Cardiac septum (tissue), 1 donor: ENCODE results near the gene PFAS. TPM values are rescaled to one million over a fixed set of nuclear protein-coding genes. Genes with fewer than 3 reads are reported as not detected.
"Not testable (repeated sequence)": the region's sequence is repeated elsewhere in the genome, so short reads cannot be mapped to it uniquely, and the experiment has no call there.

Experiments used
- DNase-seq: peaks from one replicate; pipeline ENCODE4 v3.0.0-alpha.2; 2020; ENCODE audit warnings: low spot score
- intact Hi-C: fragments of 100-400 bp; cut with DNase I; formaldehyde crosslinking; loops from one replicate; pipeline ENCODE4 v1.14.0; 2022
- long read RNA-seq: library from polyadenylated mRNA; unstranded; transcript quantifications from one replicate; pipeline ENCODE4 v2.0.0, GENCODE V29; 2021
- total RNA-seq: library from RNA; stranded (reverse); fragmentation: NEBNext Ultra II Directional; extraction: Animal tissue kit (Norgen Biotek cat#: 25700); gene quantifications from one replicate; pipeline ENCODE4 v1.2.1, GENCODE V29; 2021
- donor health status: DM: no; HTN: no; CAD: no.

Gene PFAS, protein sequence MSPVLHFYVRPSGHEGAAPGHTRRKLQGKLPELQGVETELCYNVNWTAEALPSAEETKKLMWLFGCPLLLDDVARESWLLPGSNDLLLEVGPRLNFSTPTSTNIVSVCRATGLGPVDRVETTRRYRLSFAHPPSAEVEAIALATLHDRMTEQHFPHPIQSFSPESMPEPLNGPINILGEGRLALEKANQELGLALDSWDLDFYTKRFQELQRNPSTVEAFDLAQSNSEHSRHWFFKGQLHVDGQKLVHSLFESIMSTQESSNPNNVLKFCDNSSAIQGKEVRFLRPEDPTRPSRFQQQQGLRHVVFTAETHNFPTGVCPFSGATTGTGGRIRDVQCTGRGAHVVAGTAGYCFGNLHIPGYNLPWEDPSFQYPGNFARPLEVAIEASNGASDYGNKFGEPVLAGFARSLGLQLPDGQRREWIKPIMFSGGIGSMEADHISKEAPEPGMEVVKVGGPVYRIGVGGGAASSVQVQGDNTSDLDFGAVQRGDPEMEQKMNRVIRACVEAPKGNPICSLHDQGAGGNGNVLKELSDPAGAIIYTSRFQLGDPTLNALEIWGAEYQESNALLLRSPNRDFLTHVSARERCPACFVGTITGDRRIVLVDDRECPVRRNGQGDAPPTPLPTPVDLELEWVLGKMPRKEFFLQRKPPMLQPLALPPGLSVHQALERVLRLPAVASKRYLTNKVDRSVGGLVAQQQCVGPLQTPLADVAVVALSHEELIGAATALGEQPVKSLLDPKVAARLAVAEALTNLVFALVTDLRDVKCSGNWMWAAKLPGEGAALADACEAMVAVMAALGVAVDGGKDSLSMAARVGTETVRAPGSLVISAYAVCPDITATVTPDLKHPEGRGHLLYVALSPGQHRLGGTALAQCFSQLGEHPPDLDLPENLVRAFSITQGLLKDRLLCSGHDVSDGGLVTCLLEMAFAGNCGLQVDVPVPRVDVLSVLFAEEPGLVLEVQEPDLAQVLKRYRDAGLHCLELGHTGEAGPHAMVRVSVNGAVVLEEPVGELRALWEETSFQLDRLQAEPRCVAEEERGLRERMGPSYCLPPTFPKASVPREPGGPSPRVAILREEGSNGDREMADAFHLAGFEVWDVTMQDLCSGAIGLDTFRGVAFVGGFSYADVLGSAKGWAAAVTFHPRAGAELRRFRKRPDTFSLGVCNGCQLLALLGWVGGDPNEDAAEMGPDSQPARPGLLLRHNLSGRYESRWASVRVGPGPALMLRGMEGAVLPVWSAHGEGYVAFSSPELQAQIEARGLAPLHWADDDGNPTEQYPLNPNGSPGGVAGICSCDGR (N-terminal part only)
- 11.2 TPM for total RNA-seq
- long read RNA-seq, partial matches to known transcripts = 1 of 5 reads
- long read RNA-seq, other reads (novel, unspliced or antisense) = 4 of 5 reads

DNA sequence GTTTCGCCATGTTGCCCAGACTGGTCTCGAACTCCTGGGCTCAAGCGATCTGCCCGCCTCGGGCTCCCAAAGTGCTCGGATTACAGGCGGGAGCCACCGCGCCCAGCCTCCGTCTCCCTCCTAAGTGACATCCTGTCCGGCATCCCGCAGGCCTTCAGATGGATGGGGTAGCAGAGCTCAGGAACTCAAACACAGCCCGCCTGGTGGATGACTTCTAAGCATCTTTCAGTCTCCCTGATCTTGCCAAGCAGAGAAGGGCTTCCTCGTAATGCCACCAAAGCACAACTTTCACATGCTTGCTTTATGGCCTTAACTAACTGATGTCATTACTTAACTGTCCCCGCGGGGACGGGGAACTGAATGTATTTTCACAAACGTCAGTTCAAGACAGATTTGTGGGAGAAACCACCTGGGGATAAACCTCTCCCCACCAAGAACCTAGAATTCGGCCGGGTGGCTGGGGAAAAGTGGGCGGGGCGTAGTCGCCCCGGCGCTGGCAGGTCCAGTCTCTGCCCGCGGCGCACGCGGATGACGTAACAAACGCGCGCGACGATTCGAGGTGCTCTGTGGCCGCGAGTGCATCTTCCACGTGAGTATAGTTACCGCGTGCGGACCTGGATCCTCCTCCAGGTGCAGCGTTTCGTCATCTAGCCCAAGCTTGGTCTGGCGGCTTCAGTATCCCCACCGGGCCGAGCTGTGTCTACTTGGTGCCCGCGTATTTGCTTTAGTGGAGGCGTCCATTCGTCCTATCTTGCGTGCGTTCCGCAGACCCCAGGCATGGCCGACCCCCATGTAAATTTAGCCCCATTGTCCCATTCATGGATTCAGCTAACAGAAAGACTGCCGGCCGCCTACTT, at the start of gene PFAS:
Gene PFAS (plus strand): TSS at position 539 of the 857 bp plus-strand sequence. CDS start 4,649 bp downstream, outside the sequence.
- peak; percentile 98 for DNase-seq
- intact Hi-C loops = loop anchor here (2.0 kb wide), 2 partner anchors 22 to 46 kb away; partner anchors contain the start of gene SLC25A35

DNA sequence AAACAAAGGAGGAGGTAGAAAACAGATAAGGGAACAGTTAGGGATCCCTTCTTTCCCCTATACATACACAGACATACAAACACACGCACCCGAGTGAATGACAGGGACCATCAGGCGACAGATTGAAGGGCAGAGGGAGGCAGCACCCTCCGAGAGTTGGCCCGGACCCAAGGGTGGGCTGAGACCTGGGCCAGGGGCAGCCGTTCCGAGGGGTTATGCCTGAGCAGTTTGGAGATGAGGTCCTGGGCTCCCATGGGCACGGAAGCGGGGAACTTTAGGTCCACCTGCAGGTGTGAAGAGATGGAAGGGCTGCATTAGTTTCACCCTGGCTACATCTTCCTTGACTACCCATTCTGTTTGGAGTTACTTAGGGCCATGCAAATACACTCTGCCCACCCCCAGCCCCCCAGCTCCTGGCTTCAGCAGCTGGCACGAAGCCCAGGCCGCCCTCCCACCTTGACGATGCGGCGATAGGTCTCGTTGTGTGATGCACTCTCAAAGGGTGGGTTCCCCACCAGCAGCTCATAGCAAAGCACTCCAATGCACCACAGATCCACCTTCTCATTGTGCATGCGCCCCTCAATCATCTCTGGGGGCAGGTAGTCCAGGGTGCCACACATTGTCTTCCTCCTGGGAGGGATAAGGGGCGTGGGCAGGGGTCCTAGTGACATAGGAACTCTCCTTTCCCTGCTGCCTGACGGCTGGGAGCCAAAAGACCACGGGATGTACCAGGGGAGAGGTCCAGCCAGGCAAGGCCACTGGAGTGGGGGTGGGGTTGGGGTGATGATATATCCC, 44.1 kb upstream of the PFAS start:
- no peak for DNase-seq
- intact Hi-C loops = no loop called here

DNA sequence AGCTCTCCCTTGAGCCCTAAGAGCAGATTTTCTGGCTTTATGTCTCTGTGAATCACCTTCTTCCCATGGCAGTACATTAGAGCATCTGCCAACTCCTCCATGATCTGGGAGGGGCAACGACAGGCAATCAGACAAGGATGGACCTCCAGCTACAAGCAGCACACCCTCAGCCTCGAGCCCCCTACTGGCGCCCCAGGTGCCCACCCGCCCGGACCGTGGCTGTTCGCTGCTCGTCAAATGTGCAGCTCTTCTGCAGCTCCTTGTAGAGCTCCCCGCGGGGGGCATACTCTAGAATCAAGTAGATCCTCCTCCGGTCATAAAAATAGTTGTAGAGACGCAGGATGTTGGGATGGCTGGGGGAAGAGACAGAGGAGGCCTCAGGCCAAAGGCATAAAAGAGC, 42.6 kb upstream of the PFAS start:
- DNase-seq = no peak
- intact Hi-C loops = no loop called here

DNA sequence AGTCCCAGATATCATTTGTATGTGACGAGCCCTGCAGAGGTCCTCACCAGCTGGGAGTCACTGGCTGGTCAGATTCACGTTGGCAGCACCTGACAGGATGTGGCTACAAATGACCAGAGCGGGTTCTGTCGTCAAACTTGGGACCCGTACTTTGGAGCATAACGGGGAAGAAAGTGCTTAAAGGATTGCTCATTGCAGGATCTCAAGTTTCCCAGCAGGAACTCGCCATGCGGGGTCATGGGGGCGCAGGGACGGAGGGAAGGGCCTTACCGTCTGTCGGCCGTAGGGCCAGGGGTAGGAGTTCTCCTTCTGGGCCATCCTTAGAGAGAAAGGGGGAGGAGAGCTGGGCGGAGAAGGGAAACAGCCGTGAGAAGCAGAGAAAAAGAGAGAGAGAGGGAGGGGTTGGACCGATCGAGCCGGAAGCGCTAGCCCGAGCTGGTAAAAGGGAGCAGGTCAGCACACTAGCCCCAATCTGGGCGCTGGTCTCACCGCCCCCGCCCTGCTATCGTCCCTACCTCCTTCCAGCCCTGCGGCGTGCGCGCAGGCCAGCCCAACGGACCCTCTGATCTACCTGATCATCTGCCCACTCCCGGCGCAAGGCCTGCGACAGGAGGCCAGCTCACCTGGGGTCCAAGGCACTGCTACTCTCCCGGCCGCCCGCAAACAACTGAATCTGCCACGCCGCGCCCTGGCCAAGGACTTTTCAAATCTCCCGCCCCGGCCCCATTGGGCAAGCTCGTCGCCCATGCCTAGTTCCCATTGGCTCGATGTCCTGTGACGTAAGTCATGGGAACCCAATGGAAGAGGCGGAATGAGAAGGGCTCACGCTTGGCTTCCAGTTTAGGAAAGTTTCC, 39.0 kb upstream of the PFAS start, which contains the start of gene AURKB:
Gene AURKB (minus strand): TSS at position 669 of the 854 bp plus-strand sequence. CDS start 351 bp downstream, at position 318.
- intact Hi-C loops = no loop called here

DNA sequence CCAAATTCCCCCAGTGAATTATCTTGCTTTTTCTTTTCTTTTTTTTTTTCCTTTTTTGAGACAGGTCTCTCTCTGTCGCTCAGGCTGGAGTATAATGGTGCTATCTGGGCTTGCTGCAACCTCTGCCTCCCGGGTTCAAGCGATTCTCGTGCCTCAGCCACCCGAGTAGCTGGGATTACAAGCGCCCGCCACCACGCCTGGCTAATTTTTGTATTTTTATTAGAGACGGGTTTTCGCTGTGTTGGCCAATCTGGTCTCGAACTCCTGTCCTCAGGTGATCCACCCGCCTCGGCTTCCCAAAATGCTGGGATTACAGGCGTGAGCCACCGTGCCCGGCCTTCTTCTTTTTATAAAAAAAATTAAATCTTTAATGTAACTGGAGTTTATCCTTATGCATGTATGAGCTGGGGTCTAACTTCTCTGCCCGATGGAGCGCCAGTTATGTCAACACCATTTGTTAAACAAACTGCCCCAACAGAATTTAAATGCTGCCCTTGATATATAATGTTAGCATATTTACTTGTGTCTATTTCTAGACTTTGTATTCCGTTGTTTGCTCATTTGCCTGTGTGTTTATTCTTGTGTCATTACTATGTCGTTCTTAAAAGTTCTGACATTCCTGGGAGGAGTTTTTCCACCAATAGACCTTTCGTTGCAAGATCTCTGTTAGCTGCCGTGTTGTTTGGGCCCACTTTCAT, 38.2 kb upstream of the PFAS start:
- no peak for DNase-seq
- intact Hi-C loops = no loop called here

More for the DNA sequence above, 39.0 kb upstream of the PFAS start, which contains the start of gene AURKB:
- DNase-seq = peak; percentile 97

DNA sequence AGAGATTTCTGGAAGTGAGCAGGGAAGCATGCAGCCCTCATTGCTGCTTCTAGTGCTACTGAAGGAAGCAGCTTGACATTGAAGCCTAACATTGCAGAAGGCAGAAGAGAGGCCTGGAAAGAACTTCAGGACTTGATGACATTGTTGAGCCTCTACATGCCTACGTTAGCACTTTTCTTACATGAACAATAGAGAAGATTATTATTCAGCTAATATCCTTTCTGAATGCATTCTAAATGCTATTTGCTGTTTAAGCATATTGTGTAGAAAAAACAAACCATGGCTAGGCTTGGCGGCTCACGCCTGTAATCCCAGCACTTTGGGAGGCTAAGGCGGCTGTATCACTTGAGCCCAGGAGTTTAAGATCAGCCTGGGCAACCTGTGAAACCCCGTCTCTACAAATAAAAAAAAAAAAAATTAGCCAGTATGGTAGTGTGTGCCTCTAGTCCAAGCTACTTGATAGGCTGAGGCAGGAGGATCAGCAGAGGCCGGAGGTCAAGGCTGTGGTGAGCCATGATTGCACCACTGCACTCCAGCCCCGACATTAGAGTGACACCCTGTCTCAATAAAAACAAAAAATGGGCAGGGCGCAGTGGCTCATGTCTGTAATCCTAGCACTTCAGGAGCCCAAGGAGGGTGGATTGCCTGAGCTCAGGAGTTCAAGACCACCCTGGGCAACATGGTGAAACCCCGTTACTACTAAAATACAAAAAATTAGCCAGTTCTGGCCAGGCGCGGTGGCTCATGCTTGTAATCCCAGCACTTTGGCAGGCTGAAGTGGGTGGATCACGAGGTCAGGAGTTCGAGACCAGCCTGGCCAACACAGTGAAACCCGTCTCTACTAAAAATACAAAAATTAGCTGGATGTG, 36.5 kb upstream of the PFAS start:
- intact Hi-C loops = no loop called here
- no peak for DNase-seq

DNA sequence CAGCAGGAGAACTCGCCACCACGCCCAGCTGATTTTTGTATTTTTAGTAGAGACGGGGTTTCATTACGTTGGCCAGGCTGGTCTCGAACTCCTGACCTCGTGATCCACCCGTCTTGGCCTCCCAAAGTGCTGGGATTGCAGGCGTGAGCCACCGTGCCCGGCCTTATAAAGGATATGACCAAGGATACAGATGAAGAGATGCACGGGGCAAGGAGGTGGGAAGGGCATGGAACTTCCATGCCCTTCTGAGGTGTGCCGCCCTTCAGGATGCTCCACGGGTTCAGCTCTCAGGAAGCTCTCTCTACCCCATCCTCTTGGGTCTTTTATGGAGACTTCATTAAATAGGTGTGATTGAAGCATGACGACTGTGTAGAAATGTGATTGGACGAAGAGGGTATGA, 35.1 kb upstream of the PFAS start:
- DNase-seq, intact Hi-C loops: not testable (repeated sequence)

DNA sequence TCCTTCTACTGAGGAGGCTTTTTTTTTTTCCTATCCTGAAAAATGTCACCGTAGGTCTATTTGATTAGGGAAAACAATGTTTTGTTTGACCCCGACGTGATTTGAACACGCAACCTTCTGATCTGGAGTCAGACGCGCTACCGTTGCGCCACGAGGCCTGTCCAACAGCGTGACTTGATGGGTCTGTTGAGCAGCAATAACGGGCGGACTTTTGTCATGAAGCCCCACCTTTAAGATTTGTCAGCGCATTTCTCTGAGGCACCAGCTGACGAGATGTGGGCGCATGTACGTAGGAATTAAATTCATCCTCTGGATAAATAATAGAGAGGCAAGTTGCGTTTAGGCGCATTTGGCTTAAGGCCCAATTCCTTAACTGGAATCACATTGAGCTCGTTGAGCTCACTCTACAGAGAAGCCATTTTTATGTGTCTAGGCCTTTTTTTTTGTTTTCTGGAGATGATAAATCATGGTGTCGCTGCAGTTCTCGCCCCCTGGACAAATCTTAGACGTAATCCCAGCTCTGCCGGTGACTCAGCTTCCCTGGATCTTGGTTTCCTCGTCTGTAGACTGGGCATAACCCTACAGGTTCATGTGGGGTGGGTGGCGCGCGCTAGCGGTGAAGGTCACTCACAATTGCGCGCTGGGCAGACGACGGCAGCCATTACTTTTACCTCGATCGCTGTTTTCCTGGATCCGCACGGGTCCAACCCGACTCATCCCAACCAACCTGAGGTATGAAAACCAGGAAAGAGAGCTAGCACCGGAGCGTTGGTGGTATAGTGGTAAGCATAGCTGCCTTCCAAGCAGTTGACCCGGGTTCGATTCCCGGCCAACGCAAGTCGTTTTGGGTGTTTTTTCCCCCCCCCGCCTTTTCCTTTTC, 28.1 kb upstream of the PFAS start:
- intact Hi-C loops = loop anchor here (10.0 kb wide), 1 partner anchor 154 kb away; the partner anchor contains the start of gene KRABD2

DNA sequence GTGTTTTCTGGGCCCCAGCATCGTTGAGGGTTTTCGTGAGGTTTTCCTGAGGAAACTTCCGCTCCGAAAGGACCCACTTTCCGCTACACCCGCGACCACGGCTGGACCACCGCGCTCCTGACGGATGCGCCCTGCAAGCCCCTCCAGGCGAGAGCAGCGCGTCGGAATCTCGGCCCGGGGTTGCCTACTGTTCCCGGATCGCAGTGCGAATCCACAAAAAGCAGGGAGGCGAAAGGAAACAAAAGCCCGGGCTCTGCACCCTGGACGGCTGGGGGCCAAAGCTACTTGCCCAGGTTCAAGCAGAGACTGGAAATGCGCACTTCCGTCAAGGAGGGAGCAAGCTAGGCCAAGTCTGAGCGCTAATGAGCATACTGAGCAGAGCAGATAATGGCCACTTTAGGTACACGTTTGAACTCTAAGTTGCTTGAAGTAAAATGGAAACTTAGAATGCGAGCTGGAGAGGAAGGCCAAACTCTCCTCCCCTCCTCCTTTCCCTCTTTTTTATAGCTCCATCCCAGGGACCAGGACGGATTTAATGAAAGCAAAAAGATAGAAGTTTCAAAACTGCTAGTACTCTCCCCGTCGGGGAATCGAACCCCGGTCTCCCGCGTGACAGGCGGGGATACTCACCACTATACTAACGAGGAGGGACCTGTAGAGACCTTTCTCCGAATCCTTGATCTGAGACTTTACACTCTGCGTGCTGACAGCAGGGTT, 27.3 kb upstream of the PFAS start:
- intact Hi-C loops = loop anchor here (1.0 to 10.0 kb wide), 3 partner anchors 36 to 153 kb away; partner anchors contain the start of gene KRABD2
- peak; percentile 88 for DNase-seq

More for the DNA sequence above, 28.1 kb upstream of the PFAS start:
- DNase-seq = peak; percentile 91

DNA sequence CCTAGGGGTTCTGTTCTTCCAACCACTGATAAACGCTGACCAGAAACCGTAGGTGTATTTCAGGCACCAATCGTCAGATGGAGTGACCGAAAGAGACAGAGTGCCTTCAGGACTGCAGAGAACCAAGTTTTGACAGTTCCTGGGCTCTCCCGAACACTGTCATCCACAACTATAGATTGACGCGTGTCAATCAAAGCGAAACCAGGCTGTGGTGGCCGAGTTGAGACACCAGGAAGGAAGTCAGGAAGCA, 26.8 kb upstream of the PFAS start:
- intact Hi-C loops = loop anchor here (1.0 to 10.0 kb wide), 3 partner anchors 36 to 152 kb away; partner anchors contain the start of gene KRABD2
- DNase-seq = no peak

DNA sequence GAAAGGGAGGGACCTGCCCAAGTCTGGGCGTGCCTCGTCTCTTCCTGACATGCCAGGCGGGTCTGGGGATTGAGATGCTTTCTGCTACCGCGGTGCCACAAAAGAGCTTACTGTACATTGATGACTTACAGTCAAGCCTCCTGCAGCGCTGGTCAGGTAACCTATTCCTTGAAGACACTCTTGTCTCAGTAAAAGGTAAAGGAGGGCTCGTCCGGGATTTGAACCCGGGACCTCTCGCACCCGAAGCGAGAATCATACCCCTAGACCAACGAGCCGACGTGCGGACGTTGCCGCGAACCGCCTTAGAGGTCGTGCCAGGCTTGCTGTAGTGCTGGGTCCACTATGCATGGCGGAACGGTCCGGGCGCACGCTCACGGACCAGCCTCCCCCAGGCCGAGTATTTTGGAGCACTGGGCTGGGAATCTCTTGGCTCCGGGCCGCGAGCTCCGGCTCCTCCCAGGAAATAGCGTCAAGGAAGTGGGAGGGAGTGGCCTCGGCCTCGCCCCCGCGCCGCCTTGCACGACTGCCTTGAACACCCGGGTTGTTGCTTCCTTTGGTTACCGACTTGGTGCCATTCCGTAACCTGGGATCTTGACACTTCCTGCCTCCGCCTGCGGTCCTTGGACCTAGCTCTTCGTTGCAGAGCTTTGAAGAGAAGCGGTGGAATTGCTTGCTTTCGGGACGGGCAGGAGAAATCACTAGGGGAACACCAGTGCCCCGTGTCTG, 26.3 kb upstream of the PFAS start:
- intact Hi-C loops = loop anchor here (1.0 to 10.0 kb wide), 3 partner anchors 36 to 152 kb away; partner anchors contain the start of gene KRABD2

DNA sequence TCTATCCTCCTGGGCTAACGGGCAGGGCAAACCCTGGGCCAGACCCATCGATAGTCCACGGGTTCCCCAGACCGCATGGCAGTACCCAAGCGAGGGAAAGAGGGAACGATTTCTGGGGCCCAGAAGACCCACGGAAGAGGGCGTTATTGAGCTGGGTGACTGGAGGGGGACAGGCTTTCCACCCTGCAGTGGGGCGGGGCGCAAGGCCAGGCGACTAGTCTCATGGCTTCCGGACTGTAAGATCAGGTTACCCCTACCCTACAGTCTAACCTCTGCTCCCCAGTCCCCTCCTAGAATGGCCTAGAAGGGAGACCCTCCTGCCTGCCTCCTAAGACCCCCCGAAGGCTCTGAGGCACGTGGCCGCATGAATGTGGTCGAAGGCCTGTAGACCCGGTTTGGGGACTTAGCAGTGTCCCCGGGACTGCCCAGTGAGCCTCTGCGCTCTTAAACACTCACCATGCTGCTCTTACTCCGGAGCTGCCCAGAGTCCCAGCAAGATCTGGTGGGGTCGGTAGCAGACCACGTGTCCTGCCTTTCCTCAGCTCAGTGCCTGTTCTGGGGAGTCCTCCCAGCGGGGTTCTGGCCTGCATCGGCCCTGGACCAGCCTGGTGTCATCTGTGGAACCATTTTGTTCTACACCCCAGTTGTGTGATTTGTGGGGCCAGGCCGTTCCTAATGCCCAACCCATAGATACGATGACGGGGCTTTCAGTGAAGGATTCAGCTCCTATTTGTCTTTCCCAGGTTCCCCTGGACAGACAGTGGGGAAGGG, 25.5 kb upstream of the PFAS start:
- intact Hi-C loops = loop anchor here (2.0 to 10.0 kb wide), 2 partner anchors 103 to 151 kb away; partner anchors contain the start of gene KRABD2
- DNase-seq = no peak

More for the DNA sequence above, 26.3 kb upstream of the PFAS start:
- peak; percentile 97 for DNase-seq
